Aorta (tissue), 5 donors: ENCODE results near the gene PEX26. TPM values are rescaled to one million over a fixed set of nuclear protein-coding genes. Genes with fewer than 3 reads are reported as not detected.

Experiments
- ATAC-seq: fragments of 200-7000 bp; cut with Tn5 transposase; one replicate; pipeline ENCODE4 v1.9.1; 2022; ENCODE audit warnings: moderate library complexity; ENCODE audit not compliant: low FRiP score
- DNase-seq, 2 donors: peaks; one replicate each; pipeline ENCODE4 v3.0.0-alpha.2; 2020
- H3K27ac ChIP-seq, 2 donors: one replicate each; pipeline ENCODE4 v1.5.1; 2013; ENCODE audit warnings: low read length in 2 of 2, mild to moderate bottlenecking in 2 of 2, moderate library complexity in 2 of 2, control low read depth in 1 of 2, inconsistent platforms in 1 of 2, low read depth in 1 of 2
- H3K27me3 ChIP-seq, 2 donors: one replicate each; pipeline ENCODE4 v1.6.1; 2013; ENCODE audit warnings: control low read depth in 1 of 2, low read length in 1 of 2, mild to moderate bottlenecking in 1 of 2, moderate library complexity in 1 of 2; ENCODE audit not compliant: insufficient read depth in 2 of 2, control insufficient read depth in 1 of 2
- H3K36me3 ChIP-seq, 2 donors: one replicate each; pipeline ENCODE4 v1.6.1; 2013; ENCODE audit warnings: control low read depth in 1 of 2, low read length in 1 of 2, mild to moderate bottlenecking in 1 of 2; ENCODE audit not compliant: insufficient read depth in 2 of 2, control insufficient read depth in 1 of 2
- H3K4me1 ChIP-seq, 2 donors: one replicate each; pipeline ENCODE4 v1.6.1; 2013; ENCODE audit warnings: low read length in 2 of 2, control low read depth in 1 of 2, mild to moderate bottlenecking in 1 of 2, moderate library complexity in 1 of 2; ENCODE audit not compliant: insufficient read depth in 2 of 2, control insufficient read depth in 1 of 2
- H3K4me3 ChIP-seq, 2 donors: one replicate each; pipeline ENCODE4 v1.5.1; 2013; ENCODE audit warnings: low read length in 2 of 2, control low read depth in 1 of 2, mild to moderate bottlenecking in 1 of 2
- H3K9me3 ChIP-seq: one replicate; pipeline ENCODE4 v1.6.1; 2013; ENCODE audit warnings: mild to moderate bottlenecking, low read length; ENCODE audit not compliant: control insufficient read depth
- WGBS, 2 donors: extraction: QIAGEN DNeasy Blood & Tissue Kit; methylation state at CpG; one replicate each; pipeline ENCODE4 v1.1.7; 2013; 5-methylcytosine and 5-hydroxymethylcytosine counted together
- intact Hi-C, 2 donors: fragments of 100-400 bp; cut with DNase I; formaldehyde crosslinking; loops; one replicate each; pipeline versions ENCODE4 v1.14.2 to v1.15.0; 2022
- long read RNA-seq, 2 donors: library from polyadenylated mRNA; unstranded; transcript quantifications; one replicate each; pipeline ENCODE4 v2.0.0, GENCODE V29; 2020 to 2021
- polyA plus RNA-seq, 2 donors: library from polyadenylated mRNA; stranded (reverse); fragments of 200-250 nt; gene quantifications; one replicate each; pipeline ENCODE4 v1.2.3, GENCODE V29; 2013
- total RNA-seq, 2 donors: library from RNA; stranded (reverse); fragmentation: NEBNext Ultra II Directional; extraction: Animal tissue kit (Norgen Biotek cat#: 25700); gene quantifications; one replicate each; pipeline ENCODE4 v1.2.1, GENCODE V29; 2021
- donor health status: healthy with polysubstance abuse.
- donor health status: Bipolar disorder and iron deficiency.
- donor health status: DM: no; HTN: no; CAD: no.
- donor health status: DM: no; HTN: no; CAD: no.
- donor health status: DM: yes; HTN: yes; CAD: no.

PEX26 gene
- total RNA-seq: 10 to 100 TPM; 28.5 to 34.1 TPM
- polyA plus RNA-seq: 10 to 100 TPM; 10.9 to 14.5 TPM
- long read RNA-seq, donor 1, full-length matches to known transcripts: 17 of 28 reads
- long read RNA-seq, donor 1, partial matches to known transcripts: 2 of 28 reads
- long read RNA-seq, donor 1, other reads (novel, unspliced or antisense): 9 of 28 reads
- long read RNA-seq, donor 2, full-length matches to known transcripts: 1 of 6 reads
- long read RNA-seq, donor 2, partial matches to known transcripts: 0 of 6 reads
- long read RNA-seq, donor 2, other reads (novel, unspliced or antisense): 5 of 6 reads

DNA sequence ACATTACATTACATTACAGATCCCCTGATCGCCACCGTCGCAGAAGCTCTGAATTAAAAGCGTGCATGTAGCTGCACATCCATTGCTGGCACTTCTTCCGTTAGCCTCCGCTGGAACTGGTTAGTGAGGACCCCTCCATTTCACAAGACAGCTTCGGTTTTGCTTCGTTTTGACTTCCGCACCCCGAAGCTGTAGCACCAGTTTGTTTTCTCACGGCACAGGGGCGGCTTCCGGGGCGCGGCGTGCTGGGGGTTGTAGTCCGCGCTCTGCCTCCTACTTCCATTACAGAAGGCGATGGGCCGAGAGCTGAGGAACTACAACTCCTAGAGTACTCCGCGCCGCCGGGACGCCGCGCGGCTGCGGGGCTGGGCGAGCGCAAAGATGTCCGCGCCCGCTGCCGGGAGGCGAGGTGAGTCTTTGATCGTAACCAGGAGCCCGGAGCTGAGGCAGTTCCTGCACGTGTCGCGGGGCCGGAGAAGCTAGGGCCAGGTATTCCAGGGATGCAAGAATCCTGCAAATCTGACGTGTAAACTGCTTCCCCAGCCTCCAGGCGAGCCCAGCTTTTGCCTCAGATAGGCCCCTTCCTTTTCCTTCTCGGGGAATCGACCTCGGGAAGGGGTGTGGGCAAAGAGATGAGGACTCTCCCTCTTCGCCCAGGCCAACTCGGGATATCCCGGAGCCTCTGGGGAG is at the start of gene PEX26:
TSS of gene PEX26 (plus strand) at position 352 of the 690 bp plus-strand sequence. CDS start 387 bp downstream, outside the sequence.
- DNase-seq (peak; percentile 96 to 97), ATAC-seq (peak; percentile 96)
- peak within 1 kb of the TSS in 1 of 2 donors; percentile 85 for H3K27ac ChIP-seq
- peaks cover 0 to 3% of the 10 kb centered on the region in 2 donors for H3K36me3 ChIP-seq
- intact Hi-C loops: loop anchor here (2.0 to 10.0 kb wide), 5 partner anchors 77 to 333 kb away; no protein-coding TSS in a partner anchor
- WGBS, 2 donors: 0% methylated on average over 48 to 50 of the region's 50 CpGs
- H3K4me1 ChIP-seq: peaks cover 0 to 2% of the 10 kb centered on the region in 2 donors
- H3K27me3 ChIP-seq: no peaks in the 10 kb centered on the region
- no peaks in the 10 kb centered on the region for H3K9me3 ChIP-seq
- peak within 1 kb of the TSS; percentile 60 to 83 for H3K4me3 ChIP-seq

DNA sequence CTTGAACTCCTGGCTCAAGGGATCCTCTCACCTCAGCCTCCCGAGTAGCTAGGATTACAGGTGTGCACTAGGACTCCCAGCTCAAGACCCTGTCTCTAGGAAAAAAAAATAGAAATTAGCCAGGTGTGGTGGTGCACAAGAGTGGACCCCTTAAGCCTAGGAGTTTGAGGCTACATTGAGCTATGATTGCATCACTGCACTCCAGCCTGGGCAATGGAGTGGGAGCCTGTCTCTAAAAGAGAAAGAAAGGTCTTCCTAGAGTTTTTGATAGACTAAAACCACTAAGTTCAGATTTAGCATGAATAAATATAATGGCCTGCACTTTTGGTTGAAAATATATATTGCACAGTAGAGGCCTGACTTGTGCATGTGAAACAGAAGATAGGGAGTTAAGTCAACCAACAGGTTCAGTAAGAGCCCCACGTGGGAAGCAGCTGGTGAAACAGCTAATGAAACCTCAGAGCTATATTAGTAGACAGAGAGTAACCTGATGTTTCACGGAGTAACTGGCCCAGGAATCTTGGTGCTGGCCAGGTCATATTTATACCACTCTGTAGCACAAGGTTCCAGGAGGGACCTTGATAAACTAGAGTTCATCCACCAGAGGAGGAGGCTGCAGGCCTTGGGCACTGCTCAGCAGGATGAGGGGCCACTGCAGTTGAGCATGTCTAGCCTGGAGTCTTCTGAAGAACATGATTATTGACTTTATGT is 48.8 kb upstream of the PEX26 start:
- WGBS, 2 donors: 71 to 80% methylated on average over 3 of the region's 3 CpGs
- no peak for ATAC-seq

DNA sequence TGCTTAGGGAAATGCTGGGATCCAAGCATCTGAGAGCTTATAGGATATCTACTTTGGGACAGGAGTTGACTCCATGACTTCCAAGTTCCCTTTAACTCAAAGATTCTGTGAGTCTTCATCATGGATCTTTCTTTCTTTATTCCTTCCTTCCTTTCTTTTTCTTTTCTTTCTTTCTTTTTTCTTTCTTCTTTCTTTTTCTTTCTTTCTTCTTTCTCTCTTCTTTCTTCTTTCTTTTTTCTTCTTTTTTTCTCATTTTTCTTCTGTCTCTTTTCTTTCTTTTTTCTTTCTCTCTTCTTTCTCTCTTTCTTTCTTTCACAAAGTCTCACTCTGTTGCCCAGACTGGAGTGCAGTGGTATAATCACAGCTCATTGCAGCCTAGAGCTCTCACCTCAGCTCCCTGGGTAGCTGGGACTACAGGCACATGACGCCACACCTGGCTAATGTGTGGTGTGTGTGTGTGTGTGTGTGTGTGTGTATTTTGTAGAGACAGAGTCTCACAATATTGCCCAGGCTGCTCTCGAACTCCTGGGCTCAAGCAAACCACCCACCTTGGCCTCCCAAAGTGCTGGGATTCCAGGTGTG is 48.0 kb upstream of the PEX26 start:
- Histone ChIP-seq H3K27me3 (no peaks in the 10 kb centered on the region), H3K36me3 (no peaks in the 10 kb centered on the region), H3K27ac (no peak overlapping the region), H3K4me3 (no peak overlapping the region), H3K4me1 (no peaks in the 10 kb centered on the region), H3K9me3 (no peaks in the 10 kb centered on the region)
- 93 to 96% methylated on average over 2 of the region's 2 CpGs for WGBS, 2 donors
- DNase-seq (no peak), ATAC-seq (no peak)
- intact Hi-C loops: loop anchor here in 1 of 2 donors (5.0 kb wide), 2 partner anchors 38 to 117 kb away; no protein-coding TSS in a partner anchor

More for the DNA sequence above, 48.8 kb upstream of the PEX26 start:
- Histone ChIP-seq H3K27ac (no peak overlapping the region), H3K4me1 (no peaks in the 10 kb centered on the region), H3K4me3 (no peak overlapping the region), H3K27me3 (no peaks in the 10 kb centered on the region), H3K36me3 (no peaks in the 10 kb centered on the region), H3K9me3 (no peaks in the 10 kb centered on the region)
- intact Hi-C loops: no loop called here
- no peak for DNase-seq

DNA sequence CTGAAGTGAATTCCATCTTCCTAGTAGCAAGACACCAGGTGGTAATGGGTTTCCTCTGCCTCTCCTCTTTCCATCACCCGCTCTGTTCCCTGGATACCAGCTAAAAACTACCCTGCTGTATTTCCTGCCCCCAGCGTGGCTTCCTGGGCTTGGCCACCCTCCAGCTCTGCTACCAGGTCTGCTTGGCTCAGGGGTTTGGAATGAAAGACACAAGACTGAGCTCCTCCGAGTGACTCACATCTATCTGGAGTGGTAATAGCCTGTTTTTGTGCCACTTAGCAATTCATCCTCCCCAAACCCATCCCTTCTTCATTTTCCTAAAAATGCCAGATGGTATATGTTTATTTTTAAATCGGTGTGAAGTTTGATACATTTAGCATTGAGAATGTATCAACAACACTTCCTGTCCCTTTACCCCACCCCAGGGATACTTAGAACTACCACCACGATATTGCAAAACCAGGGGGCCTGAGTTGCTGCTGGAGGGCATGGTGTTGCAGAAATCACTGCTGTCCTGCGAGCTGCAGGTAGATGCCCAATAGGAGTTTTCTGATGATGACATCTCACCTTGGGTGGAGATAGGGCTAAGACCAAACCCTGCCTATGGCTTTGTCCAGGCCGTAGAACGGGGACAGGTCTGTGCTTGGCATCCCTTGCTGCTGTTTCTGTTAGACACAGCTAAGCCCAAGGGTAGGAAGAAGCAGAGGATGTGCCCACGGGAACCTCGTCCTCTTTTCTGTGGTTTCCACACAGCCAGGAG is 45.9 kb upstream of the PEX26 start:
- DNase-seq: peak; percentile 76 to 86
- Histone ChIP-seq H3K4me1 (no peaks in the 10 kb centered on the region), H3K4me3 (no peak overlapping the region), H3K9me3 (no peaks in the 10 kb centered on the region), H3K27me3 (no peaks in the 10 kb centered on the region), H3K36me3 (no peaks in the 10 kb centered on the region), H3K27ac (no peak overlapping the region)
- intact Hi-C loops: loop anchor here in 1 of 2 donors (5.0 kb wide), 2 partner anchors 35 to 120 kb away; no protein-coding TSS in a partner anchor
- 72 to 74% methylated on average over 10 of the region's 10 CpGs for WGBS, 2 donors
- peak; percentile 6 for ATAC-seq

DNA sequence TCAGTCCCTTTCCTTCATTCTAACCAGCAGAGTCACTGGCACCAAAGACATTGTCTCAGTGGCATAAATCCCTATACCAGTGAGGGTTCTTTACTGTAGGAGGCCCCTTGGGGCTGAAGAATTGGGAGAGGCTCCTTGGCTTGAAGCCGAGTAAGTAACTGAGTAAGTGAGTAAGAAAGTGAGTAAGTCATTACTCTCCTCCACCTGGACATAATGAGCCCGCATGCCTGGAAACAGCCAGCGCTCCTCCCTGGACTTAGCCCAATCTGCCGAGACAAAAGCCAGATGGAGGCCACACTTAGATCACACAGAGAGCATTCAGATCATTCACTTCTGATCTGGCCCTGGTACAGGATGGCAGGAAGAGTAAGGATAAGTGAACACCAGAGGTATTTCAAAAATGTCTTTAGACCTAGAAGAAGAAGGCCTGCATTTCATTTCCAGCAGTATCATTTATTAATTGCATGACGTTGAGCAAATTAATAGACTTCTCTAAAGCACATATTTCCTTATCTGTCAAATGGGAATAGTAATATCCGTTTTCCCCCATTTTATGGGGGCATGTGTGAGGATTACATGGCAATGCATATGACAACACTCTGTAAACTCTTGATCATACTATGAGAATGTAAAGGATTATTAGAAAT is 45.2 kb upstream of the PEX26 start:
- ATAC-seq: no peak
- intact Hi-C loops: loop anchor here in 1 of 2 donors (5.0 kb wide), 2 partner anchors 35 to 120 kb away; no protein-coding TSS in a partner anchor

DNA sequence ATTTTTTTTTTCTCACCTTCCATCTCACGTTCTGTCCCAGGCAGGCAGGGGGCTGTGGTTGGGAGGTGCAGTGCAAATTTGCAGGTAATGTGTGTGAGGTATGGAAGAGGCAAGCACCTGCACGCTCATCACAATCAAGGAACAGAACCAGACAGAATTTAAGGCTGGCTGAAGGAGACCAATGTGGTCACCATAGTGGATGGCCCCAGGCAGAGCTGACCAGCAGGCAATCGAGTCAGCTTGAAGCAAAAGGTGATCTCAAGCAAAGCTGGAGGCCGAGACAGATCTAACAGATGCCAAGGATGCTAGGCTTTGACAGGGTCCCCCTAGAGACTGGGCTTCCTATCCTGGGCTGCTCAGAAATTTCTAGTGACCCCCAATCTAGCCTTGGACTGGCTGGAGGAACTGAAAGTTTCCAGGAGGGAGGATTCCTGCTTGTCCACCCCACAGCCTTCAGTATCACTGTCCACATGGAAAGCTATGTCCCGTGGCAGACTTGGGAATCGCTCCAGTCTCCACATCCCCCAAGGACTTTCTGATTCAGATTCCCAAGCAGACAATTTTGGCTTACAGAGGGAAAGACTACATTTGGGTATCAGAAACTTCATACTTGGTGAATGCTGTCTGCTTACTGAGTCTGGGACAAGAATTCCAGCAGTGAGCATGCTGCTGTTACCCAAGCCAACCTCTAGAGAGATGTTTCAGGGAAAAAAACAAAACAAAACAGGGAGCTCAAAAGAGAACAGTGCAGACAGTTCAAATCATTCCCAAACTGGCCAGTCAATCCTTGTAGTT is 44.4 kb upstream of the PEX26 start:
- intact Hi-C loops: loop anchor here in 1 of 2 donors (5.0 kb wide), 2 partner anchors 34 to 121 kb away; no protein-coding TSS in a partner anchor
- Histone ChIP-seq H3K4me3 (no peak overlapping the region), H3K9me3 (no peaks in the 10 kb centered on the region), H3K27me3 (no peaks in the 10 kb centered on the region), H3K27ac (peak overlapping the region in 1 of 2 donors; percentile 78), H3K4me1 (no peaks in the 10 kb centered on the region), H3K36me3 (no peaks in the 10 kb centered on the region)
- WGBS, 2 donors: 60 to 66% methylated on average over 6 of the region's 6 CpGs
- peak; percentile 48 for ATAC-seq
- no peak for DNase-seq

More for the DNA sequence above, 45.2 kb upstream of the PEX26 start:
- H3K27me3 ChIP-seq: no peaks in the 10 kb centered on the region
- no peaks in the 10 kb centered on the region for H3K9me3 ChIP-seq
- H3K4me3 ChIP-seq: no peak overlapping the region
- H3K27ac ChIP-seq: no peak overlapping the region
- DNase-seq: no peak
- no peaks in the 10 kb centered on the region for H3K4me1 ChIP-seq
- no peaks in the 10 kb centered on the region for H3K36me3 ChIP-seq
- 90 to 91% methylated on average over 6 of the region's 6 CpGs for WGBS, 2 donors

DNA sequence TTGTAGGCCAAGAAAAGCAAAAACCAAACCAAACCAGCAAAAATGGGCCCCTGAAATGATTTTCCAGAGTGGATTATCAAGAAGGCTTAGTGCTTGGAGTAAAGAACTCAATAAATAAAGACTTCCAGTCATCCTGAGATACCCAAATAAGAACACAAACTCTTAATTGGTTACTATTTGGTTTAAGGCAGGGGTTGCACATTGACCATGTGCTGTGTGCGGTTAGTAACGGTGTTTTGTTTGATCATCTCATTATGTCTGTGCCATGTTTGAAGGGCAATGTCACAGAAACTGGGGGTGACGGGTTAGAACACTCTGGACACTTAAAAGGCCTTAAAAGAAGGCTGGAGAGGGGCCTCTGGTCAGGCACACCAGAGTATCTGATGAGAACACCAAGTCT is 43.7 kb upstream of the PEX26 start:
- DNase-seq (no peak), ATAC-seq (no peak)
- WGBS, 2 donors: 95 to 96% methylated on average over 3 of the region's 3 CpGs
- no peak overlapping the region for H3K4me3 ChIP-seq
- peak overlapping the region; percentile 20 to 54 for H3K27ac ChIP-seq
- no peaks in the 10 kb centered on the region for H3K36me3 ChIP-seq
- intact Hi-C loops: loop anchor here in 1 of 2 donors (5.0 kb wide), 2 partner anchors 33 to 122 kb away; no protein-coding TSS in a partner anchor
- no peaks in the 10 kb centered on the region for H3K4me1 ChIP-seq
- H3K27me3 ChIP-seq: no peaks in the 10 kb centered on the region
- no peaks in the 10 kb centered on the region for H3K9me3 ChIP-seq
